H1 (cell line): ENCODE measurements around the gene HOXC5.

Experiments
- BCL11A ChIP-seq, 2 experiments: IDR thresholded peaks; one replicate each; pipeline ENCODE4 v1.6.1; 2011; ENCODE audit warnings: low read depth in 2 of 2, low read length in 2 of 2, mild to moderate bottlenecking in 2 of 2
- EGR1 ChIP-seq: IDR thresholded peaks from 2 replicates; pipeline ENCODE4 v1.6.1; 2011; ENCODE audit warnings: low read depth, low read length, borderline replicate concordance
- GABPA ChIP-seq: IDR thresholded peaks from 2 replicates; pipeline ENCODE4 v1.6.1; 2011; ENCODE audit warnings: mild to moderate bottlenecking, low read length, moderate library complexity, borderline replicate concordance; ENCODE audit not compliant: insufficient read depth
- HDAC6 ChIP-seq: IDR thresholded peaks from one replicate; pipeline ENCODE4 v1.7.1; 2012; ENCODE audit warnings: low read depth, mild to moderate bottlenecking, inconsistent platforms, low read length, moderate library complexity
- SIN3A ChIP-seq, 2 experiments: IDR thresholded peaks in 1 of 2; conservative IDR thresholded peaks in 1 of 2; 2 replicates each; pipeline ENCODE4 v1.6.1; 2011 to 2012; ENCODE audit warnings: low read length in 2 of 2, improper control_type of control experiment in 1 of 2, low read depth in 1 of 2, mild to moderate bottlenecking in 1 of 2
- SUZ12 ChIP-seq: fragments of 200-600 bp; sonication (generic); IDR thresholded peaks from 2 replicates; pipeline ENCODE4 v1.6.1; 2012; ENCODE audit warnings: mild to moderate bottlenecking, inconsistent platforms, low read length, moderate library complexity, mixed read lengths
- TAF1 ChIP-seq: IDR thresholded peaks from 2 replicates; pipeline ENCODE4 v1.6.1; 2011; ENCODE audit warnings: mild to moderate bottlenecking, low read depth, low read length
- YY1 ChIP-seq: IDR thresholded peaks from 2 replicates; pipeline ENCODE4 v1.6.1; 2011; ENCODE audit warnings: low read depth, mild to moderate bottlenecking, low read length
- TF ChIP-seq, protein P1 (sequence below), 3 experiments: IDR thresholded peaks; 1 replicate in 2 of 3; 2 replicates in 1 of 3; pipeline versions ENCODE4 v1.5.1 to v1.6.1; 2011; ENCODE audit warnings: low read length in 3 of 3, mild to moderate bottlenecking in 3 of 3, inconsistent platforms in 2 of 3, low read depth in 1 of 3, moderate library complexity in 1 of 3; ENCODE audit not compliant: insufficient read depth in 1 of 3; ENCODE audit errors: control extremely low read depth in 1 of 3
- TF ChIP-seq, protein P2 (sequence below): IDR thresholded peaks from 2 replicates; pipeline ENCODE4 v1.6.1; 2012; ENCODE audit warnings: low read length, inconsistent platforms

DNA sequence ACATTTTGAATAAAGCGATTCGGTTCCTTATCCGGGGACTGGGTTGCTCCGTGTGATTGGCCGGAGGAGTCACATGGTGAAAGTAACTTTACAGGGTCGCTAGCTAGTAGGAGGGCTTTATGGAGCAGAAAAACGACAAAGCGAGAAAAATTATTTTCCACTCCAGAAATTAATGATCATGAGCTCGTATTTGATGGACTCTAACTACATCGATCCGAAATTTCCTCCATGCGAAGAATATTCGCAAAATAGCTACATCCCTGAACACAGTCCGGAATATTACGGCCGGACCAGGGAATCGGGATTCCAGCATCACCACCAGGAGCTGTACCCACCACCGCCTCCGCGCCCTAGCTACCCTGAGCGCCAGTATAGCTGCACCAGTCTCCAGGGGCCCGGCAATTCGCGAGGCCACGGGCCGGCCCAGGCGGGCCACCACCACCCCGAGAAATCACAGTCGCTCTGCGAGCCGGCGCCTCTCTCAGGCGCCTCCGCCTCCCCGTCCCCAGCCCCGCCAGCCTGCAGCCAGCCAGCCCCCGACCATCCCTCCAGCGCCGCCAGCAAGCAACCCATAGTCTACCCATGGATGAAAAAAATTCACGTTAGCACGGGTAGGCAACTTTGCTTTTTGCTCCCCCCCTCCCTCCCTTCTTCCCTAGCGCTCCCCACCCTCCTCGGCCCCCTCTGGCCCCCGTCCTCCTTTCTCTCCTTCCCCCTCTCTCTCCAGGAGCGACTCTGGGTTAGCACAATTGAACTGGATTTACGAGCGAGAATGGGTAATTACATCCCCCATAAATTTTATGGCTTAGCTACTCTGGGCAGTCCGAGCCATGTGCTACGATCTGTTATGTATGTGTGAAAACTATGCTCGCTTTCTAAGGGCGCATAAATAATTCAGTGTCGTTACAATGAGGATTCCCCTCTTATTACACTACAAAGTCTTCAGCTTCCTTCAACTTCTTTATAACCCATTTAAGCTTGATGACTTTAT lies 21.2 kb downstream of the HOXC5 start, which contains the start of gene HOXC4:
- TF ChIP-seq YY1 (no peak), HDAC6 (no peak), SIN3A (conservative IDR thresholded peaks at IDR 0.05 in 1 of 2, IDR thresholded peaks at IDR 0.05 in 1 of 2; ENCODE audit: low read depth in 1 of 2, low read length in 2 of 2) (no peak), GABPA (no peak), BCL11A (IDR thresholded peaks at IDR 0.05; ENCODE audit: low read depth in 2 of 2, low read length in 2 of 2) (no peak), SUZ12 (peak; percentile 84), TAF1 (no peak), EGR1 (no peak)
- TF ChIP-seq, protein P1, sequence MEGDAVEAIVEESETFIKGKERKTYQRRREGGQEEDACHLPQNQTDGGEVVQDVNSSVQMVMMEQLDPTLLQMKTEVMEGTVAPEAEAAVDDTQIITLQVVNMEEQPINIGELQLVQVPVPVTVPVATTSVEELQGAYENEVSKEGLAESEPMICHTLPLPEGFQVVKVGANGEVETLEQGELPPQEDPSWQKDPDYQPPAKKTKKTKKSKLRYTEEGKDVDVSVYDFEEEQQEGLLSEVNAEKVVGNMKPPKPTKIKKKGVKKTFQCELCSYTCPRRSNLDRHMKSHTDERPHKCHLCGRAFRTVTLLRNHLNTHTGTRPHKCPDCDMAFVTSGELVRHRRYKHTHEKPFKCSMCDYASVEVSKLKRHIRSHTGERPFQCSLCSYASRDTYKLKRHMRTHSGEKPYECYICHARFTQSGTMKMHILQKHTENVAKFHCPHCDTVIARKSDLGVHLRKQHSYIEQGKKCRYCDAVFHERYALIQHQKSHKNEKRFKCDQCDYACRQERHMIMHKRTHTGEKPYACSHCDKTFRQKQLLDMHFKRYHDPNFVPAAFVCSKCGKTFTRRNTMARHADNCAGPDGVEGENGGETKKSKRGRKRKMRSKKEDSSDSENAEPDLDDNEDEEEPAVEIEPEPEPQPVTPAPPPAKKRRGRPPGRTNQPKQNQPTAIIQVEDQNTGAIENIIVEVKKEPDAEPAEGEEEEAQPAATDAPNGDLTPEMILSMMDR (IDR thresholded peaks at IDR 0.05; ENCODE audit: control extremely low read depth in 1 of 3, insufficient read depth in 1 of 3, low read depth in 1 of 3, low read length in 3 of 3) = no peak
- TF ChIP-seq, protein P2, sequence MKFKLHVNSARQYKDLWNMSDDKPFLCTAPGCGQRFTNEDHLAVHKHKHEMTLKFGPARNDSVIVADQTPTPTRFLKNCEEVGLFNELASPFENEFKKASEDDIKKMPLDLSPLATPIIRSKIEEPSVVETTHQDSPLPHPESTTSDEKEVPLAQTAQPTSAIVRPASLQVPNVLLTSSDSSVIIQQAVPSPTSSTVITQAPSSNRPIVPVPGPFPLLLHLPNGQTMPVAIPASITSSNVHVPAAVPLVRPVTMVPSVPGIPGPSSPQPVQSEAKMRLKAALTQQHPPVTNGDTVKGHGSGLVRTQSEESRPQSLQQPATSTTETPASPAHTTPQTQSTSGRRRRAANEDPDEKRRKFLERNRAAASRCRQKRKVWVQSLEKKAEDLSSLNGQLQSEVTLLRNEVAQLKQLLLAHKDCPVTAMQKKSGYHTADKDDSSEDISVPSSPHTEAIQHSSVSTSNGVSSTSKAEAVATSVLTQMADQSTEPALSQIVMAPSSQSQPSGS = no peak
